ENCODE results near the gene GAK.

The GAK gene

DNA sequence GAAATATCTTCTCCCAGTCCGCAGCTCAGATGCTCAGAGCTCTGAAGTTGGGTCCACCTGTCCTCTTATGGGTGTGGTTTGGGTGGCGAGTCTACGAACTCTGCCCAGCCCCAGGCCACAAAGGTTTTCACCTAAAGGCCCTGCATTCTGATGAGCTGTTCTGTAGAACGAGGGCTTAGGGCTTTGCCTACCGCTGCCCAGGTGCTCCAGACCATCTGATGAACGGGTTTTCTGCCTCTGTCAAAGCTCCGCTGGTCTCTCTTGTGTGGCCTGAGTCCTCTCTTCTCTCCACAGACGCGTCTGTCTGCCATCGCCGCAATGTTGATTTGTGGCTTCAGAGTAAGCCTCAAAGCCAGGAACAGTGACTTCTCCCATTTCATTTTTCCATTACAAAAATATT is 77.8 kb downstream of the GAK start:
- peaks cover 12% of the 10 kb centered on the region for H3K9me3 Mint-ChIP-seq
- H3K27ac Mint-ChIP-seq: no peak overlapping the region
- DNase-seq (ENCODE audit: low spot score): no peak
- peaks cover 51% of the 10 kb centered on the region for H3K36me3 Mint-ChIP-seq (ENCODE audit: low read depth)
- H3K4me3 Mint-ChIP-seq: no peak overlapping the region
- no peaks in the 10 kb centered on the region for H3K4me1 Mint-ChIP-seq (ENCODE audit: low read depth)
- no peaks in the 10 kb centered on the region for H3K27me3 Mint-ChIP-seq (ENCODE audit: low read depth)

GRCh38 chr4:853416-853781 is 78.7 kb downstream of the GAK start:
- DNase-seq (ENCODE audit: low spot score): no peak
- H3K4me1 Mint-ChIP-seq (ENCODE audit: low read depth): no peaks in the 10 kb centered on the region
- no peak overlapping the region for H3K4me3 Mint-ChIP-seq
- peaks cover 48% of the 10 kb centered on the region for H3K36me3 Mint-ChIP-seq (ENCODE audit: low read depth)
- peaks cover 12% of the 10 kb centered on the region for H3K9me3 Mint-ChIP-seq
- no peak overlapping the region for H3K27ac Mint-ChIP-seq
- H3K27me3 Mint-ChIP-seq (ENCODE audit: low read depth): no peaks in the 10 kb centered on the region

DNA sequence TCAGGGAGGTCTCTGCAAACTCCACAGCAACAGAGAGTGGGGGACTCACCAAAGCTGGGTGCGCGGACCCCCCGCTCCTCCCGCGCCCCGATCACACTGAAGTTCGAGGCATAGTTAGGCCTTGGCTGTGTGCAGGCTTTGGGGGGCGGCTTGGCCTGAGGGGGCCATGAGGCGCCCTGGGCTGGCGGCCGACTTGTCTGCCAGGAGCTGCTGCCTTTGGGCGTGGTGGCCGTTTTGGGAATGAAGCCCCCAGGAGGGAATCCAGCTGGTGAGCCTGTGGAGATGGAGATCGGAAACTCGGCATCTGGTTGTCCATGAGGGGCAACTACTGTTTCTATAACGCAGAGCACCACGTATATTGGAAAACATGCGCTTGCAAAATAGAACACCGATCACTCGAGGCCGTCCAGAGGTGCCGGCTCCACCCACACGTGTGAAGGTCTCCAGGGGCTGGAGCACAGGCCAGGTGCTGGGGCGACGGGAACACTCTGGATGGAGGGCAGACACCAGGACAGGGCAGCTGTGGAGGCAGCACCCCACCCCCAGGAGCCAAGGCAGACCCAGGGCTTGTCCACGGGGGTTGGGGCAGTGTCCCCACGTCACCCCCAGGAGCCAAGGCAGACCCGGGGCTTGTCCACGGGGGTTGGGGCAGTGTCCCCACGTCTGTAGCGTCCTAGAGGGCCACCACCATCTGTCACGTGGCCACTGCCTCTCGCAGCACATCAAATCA is 80.2 kb downstream of the GAK start:
- H3K36me3 Mint-ChIP-seq (ENCODE audit: low read depth): peaks cover 38% of the 10 kb centered on the region
- no peak overlapping the region for H3K4me3 Mint-ChIP-seq
- H3K4me1 Mint-ChIP-seq (ENCODE audit: low read depth): no peaks in the 10 kb centered on the region
- H3K27me3 Mint-ChIP-seq (ENCODE audit: low read depth): no peaks in the 10 kb centered on the region
- DNase-seq (ENCODE audit: low spot score): no peak
- peaks cover 5% of the 10 kb centered on the region for H3K9me3 Mint-ChIP-seq
- no peak overlapping the region for H3K27ac Mint-ChIP-seq

- no peak for DNase-seq (ENCODE audit: low spot score)
- peaks cover 4% of the 10 kb centered on the region for H3K9me3 Mint-ChIP-seq
- no peak overlapping the region for H3K27ac Mint-ChIP-seq
- no peaks in the 10 kb centered on the region for H3K27me3 Mint-ChIP-seq (ENCODE audit: low read depth)
- no peak overlapping the region for H3K4me3 Mint-ChIP-seq
- H3K4me1 Mint-ChIP-seq (ENCODE audit: low read depth): no peaks in the 10 kb centered on the region
- peaks cover 32% of the 10 kb centered on the region for H3K36me3 Mint-ChIP-seq (ENCODE audit: low read depth)
Measured at GRCh38 chr4:850323-850945, 81.7 kb downstream of the GAK start.

DNA sequence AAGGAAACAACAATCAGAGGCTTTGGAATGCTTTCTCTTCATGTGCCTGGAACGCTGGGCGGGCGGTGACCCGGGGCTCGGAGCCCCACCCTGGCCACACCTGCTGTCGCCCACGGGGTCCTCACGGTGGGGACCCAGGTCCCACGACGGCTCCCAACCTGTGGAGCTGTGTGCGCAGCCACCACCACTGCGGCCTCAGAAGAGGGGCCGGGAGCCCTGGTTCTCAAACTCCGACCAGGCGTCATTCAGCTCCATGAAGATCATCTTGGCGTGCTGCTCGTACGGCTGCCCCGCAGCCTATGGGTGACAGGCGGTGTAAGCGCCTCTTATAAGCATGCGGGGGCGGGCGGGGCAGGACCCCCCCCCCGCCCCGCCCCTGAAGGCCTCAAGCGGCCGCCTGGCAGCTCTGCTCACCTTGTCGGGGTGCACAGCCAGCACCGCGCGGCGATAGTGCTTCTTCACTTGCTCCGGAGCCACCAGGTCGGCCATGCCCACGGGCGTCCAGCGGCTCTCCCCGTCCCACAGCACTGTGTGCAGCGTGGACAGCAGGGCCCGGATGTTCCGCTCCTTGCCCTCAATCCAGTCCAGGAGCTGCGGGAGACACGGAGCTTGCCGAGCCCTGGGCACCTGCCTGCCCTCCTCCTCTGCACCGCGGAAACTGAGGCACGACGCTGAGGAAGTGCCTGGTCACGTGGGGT is 82.5 kb downstream of the GAK start:
- Mint-ChIP-seq H3K36me3 (ENCODE audit: low read depth) (peaks cover 27% of the 10 kb centered on the region), H3K27ac (no peak overlapping the region), H3K4me3 (no peak overlapping the region)

GRCh38 chr4:848803-849477 is 83.2 kb downstream of the GAK start:
- Mint-ChIP-seq H3K4me1 (ENCODE audit: low read depth) (no peaks in the 10 kb centered on the region), H3K27ac (no peak overlapping the region), H3K27me3 (ENCODE audit: low read depth) (no peaks in the 10 kb centered on the region), H3K36me3 (ENCODE audit: low read depth) (peaks cover 27% of the 10 kb centered on the region), H3K9me3 (peaks cover 8% of the 10 kb centered on the region), H3K4me3 (no peak overlapping the region)
- DNase-seq (ENCODE audit: low spot score): no peak

More for the DNA sequence above, 82.5 kb downstream of the GAK start:
- no peak for DNase-seq (ENCODE audit: low spot score)
- Mint-ChIP-seq H3K4me1 (ENCODE audit: low read depth) (no peaks in the 10 kb centered on the region), H3K9me3 (peaks cover 4% of the 10 kb centered on the region), H3K27me3 (ENCODE audit: low read depth) (no peaks in the 10 kb centered on the region)

DNA sequence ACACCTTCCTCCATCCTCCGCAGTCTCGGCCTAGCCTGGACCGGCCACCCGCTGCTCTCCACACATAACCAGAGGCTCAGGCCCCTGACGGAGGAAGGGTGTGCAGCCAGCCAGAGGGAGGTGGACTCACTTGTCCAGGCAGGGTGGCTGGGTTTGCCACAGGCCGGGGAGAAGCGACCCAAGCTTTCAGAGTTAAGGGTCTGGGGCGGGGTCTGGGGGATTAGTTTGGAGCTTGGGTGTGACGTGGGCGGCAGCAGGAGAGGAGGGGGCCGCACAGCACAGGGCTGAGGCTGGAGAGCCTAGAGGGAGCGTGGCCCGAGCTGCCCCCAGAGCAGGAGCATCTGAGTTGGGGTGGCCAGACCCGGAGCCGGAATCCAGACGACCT is 83.8 kb downstream of the GAK start:
- H3K36me3 Mint-ChIP-seq (ENCODE audit: low read depth): peaks cover 27% of the 10 kb centered on the region
- H3K4me1 Mint-ChIP-seq (ENCODE audit: low read depth): no peaks in the 10 kb centered on the region
- no peak overlapping the region for H3K27ac Mint-ChIP-seq
- no peaks in the 10 kb centered on the region for H3K27me3 Mint-ChIP-seq (ENCODE audit: low read depth)
- peaks cover 8% of the 10 kb centered on the region for H3K9me3 Mint-ChIP-seq
- H3K4me3 Mint-ChIP-seq: no peak overlapping the region
- DNase-seq (ENCODE audit: low spot score): no peak

GRCh38 chr4:845836-846251 is 86.3 kb downstream of the GAK start:
- Mint-ChIP-seq H3K4me1 (ENCODE audit: low read depth) (no peaks in the 10 kb centered on the region), H3K27me3 (ENCODE audit: low read depth) (no peaks in the 10 kb centered on the region), H3K36me3 (ENCODE audit: low read depth) (peaks cover 30% of the 10 kb centered on the region), H3K9me3 (peaks cover 15% of the 10 kb centered on the region), H3K4me3 (no peak overlapping the region), H3K27ac (no peak overlapping the region)
- DNase-seq (ENCODE audit: low spot score): no peak

DNA sequence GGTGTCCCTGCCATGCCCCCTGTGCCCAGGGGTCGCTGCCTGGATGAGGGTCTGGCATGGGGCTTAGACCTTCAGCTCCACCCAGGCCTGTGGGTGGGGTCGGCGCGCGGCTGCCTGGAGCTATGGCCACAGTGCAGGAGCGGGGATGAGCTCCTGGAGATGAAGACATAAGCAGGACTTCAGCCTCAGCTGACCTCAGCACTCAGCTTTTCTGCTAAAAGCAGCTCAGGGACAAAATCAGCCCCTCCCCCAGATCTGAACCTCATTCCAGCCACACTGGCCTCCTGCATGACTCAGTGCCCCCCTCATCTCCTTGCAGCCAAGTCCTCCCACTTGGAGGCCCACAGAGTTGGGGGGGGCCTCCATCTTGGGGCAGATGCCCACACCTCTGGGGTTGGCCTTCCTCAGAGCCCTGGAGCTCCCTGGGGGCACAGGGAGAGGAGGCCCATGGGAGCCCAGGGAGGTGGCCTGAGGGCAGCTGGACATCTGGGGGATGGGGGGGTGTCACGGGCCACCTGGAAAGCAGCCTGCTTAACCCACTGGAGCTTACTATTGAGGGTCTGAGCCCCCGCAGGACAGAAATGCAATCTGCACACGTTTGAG is 86.8 kb downstream of the GAK start:
- no peak for DNase-seq (ENCODE audit: low spot score)
- H3K27ac Mint-ChIP-seq: no peak overlapping the region
- no peaks in the 10 kb centered on the region for H3K27me3 Mint-ChIP-seq (ENCODE audit: low read depth)
- H3K9me3 Mint-ChIP-seq: peaks cover 15% of the 10 kb centered on the region
- H3K36me3 Mint-ChIP-seq (ENCODE audit: low read depth): peaks cover 26% of the 10 kb centered on the region
- H3K4me1 Mint-ChIP-seq (ENCODE audit: low read depth): no peaks in the 10 kb centered on the region
- no peak overlapping the region for H3K4me3 Mint-ChIP-seq

- Mint-ChIP-seq H3K9me3 (peaks cover 19% of the 10 kb centered on the region), H3K4me3 (no peak overlapping the region), H3K27me3 (ENCODE audit: low read depth) (no peaks in the 10 kb centered on the region), H3K36me3 (ENCODE audit: low read depth) (peaks cover 29% of the 10 kb centered on the region), H3K27ac (no peak overlapping the region), H3K4me1 (ENCODE audit: low read depth) (peaks cover 3% of the 10 kb centered on the region)
- DNase-seq (ENCODE audit: low spot score): no peak
Measured at GRCh38 chr4:844752-845232, 87.3 kb downstream of the GAK start.

DNA sequence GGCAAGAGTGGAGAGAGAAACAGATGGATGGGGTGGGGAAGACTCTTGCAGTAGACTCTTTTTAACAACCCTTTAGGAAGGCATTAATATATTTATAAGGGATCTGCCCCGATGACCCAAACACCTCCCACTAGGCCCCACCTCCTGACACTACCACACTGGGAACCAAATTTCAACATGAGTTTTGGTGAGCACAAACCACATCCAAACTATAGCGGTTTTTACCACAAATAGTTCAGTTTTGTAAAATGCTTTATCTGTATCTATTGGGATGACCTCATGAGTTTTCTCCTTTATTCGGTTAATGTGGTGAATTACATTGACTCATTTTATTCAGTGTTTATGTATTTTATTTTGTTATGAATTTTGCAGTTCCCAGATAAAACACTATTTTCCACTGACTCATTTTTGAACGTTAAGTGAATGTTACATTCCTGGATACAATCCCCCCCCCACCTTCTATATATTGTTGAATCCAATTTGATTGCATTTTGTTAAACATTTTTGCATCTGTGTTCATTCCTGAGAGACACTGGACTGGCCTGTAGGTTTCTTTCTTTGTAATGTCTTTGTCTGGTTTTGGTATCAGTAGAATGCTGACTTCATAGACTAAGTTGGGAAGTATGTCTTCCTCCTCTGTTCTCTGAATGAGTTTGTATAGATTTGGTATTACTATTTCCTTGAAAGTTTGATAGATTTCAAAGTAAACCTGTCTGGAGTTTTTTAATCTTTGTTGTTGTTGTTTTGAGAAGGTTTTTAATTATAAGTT is 92.3 kb downstream of the GAK start:
- DNase-seq (ENCODE audit: low spot score): no peak
- no peaks in the 10 kb centered on the region for H3K27me3 Mint-ChIP-seq (ENCODE audit: low read depth)
- peaks cover 17% of the 10 kb centered on the region for H3K36me3 Mint-ChIP-seq (ENCODE audit: low read depth)
- peaks cover 38% of the 10 kb centered on the region for H3K9me3 Mint-ChIP-seq
- peaks cover 3% of the 10 kb centered on the region for H3K4me1 Mint-ChIP-seq (ENCODE audit: low read depth)
- H3K27ac Mint-ChIP-seq: no peak overlapping the region
- no peak overlapping the region for H3K4me3 Mint-ChIP-seq

DNA sequence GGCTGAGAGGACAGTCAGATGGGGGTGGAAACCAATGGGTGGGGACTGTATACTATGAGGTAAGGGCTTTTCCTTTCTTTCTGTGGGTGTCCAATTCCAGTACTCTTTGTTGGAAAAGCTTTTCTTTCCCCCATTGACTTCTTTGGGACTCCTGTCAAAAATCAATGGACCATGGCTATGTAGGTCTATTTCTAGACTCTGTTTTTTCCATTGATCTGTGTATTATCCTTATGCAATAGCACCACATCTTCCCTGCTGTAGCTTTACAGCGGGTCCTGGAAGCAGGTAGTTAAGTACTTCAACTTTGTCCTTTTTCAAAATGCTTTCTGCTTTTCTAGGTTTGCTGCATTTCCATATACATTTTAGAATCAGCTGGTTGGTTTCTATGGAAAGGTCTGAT is 94.3 kb downstream of the GAK start:
- Mint-ChIP-seq H3K36me3 (ENCODE audit: low read depth) (peaks cover 12% of the 10 kb centered on the region), H3K4me1 (ENCODE audit: low read depth) (peaks cover 3% of the 10 kb centered on the region), H3K27ac (no peak overlapping the region), H3K4me3 (no peak overlapping the region), H3K27me3 (ENCODE audit: low read depth) (no peaks in the 10 kb centered on the region), H3K9me3 (peaks cover 34% of the 10 kb centered on the region)
- no peak for DNase-seq (ENCODE audit: low spot score)

- no peak overlapping the region for H3K4me3 Mint-ChIP-seq
- no peak overlapping the region for H3K27ac Mint-ChIP-seq
- peaks cover 31% of the 10 kb centered on the region for H3K9me3 Mint-ChIP-seq
- peaks cover 3% of the 10 kb centered on the region for H3K4me1 Mint-ChIP-seq (ENCODE audit: low read depth)
- no peaks in the 10 kb centered on the region for H3K27me3 Mint-ChIP-seq (ENCODE audit: low read depth)
- peaks cover 7% of the 10 kb centered on the region for H3K36me3 Mint-ChIP-seq (ENCODE audit: low read depth)
- no peak for DNase-seq (ENCODE audit: low spot score)
Measured at GRCh38 chr4:836750-837301, 95.3 kb downstream of the GAK start.
